Measurements from ENCODE around the gene PTPRE. TPM values are rescaled to one million over a fixed set of nuclear protein-coding genes. Genes with fewer than 3 reads are reported as not detected.

Gene PTPRE
- total RNA-seq, 1 donor from 2014 or later, result 1.2 TPM

DNA sequence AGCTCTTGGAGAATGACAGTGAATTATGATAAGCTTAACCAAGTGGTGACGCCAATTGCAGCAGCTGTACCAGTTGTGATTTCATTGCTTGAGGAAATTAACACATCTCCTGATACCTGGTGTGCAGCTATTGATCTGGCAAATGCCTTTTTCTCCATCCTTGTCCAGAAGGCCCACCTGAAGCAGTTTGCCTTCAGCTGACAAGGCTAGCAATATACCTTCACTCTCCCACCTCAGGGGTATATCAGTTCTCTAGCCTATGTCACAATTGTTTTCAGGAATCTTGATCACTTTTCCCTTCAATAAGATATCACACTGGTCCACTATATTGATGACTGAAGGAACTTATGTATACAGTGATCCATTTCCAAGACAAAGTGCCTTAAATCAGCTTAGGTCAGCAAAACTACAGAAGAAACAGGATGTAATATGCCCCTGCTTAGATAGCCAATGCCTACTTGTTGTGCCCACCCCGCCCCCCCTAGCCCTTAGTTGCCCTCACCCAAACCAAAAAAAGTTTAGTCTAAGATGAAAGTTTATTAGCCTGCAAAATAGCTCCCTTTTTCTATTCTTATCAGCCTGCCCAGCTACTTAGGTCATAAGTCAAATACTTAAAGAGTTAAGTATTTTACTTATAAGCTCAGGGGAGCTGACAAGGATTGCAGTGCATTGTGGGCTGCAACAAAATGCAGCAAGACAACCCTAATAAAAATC, 45.1 kb downstream of the PTPRE start:
- no peak for DNase-seq (ENCODE audit: extremely low spot score, unreplicated experiment)
- H3K36me3 Mint-ChIP-seq (ENCODE audit: unreplicated experiment), result no peaks in the 10 kb centered on the region
- TF ChIP-seq, protein P1, sequence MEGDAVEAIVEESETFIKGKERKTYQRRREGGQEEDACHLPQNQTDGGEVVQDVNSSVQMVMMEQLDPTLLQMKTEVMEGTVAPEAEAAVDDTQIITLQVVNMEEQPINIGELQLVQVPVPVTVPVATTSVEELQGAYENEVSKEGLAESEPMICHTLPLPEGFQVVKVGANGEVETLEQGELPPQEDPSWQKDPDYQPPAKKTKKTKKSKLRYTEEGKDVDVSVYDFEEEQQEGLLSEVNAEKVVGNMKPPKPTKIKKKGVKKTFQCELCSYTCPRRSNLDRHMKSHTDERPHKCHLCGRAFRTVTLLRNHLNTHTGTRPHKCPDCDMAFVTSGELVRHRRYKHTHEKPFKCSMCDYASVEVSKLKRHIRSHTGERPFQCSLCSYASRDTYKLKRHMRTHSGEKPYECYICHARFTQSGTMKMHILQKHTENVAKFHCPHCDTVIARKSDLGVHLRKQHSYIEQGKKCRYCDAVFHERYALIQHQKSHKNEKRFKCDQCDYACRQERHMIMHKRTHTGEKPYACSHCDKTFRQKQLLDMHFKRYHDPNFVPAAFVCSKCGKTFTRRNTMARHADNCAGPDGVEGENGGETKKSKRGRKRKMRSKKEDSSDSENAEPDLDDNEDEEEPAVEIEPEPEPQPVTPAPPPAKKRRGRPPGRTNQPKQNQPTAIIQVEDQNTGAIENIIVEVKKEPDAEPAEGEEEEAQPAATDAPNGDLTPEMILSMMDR (IDR thresholded peaks at IDR 0.05), result no peak
- H3K4me3 Mint-ChIP-seq (ENCODE audit: unreplicated experiment), result no peak overlapping the region
- peaks cover 9% of the 10 kb centered on the region for H3K27me3 Mint-ChIP-seq (ENCODE audit: unreplicated experiment)
- no peak overlapping the region for H3K27ac Mint-ChIP-seq (ENCODE audit: unreplicated experiment)
- peaks cover 5% of the 10 kb centered on the region for H3K9me3 Mint-ChIP-seq (ENCODE audit: unreplicated experiment)
- no peaks in the 10 kb centered on the region for H3K4me1 Mint-ChIP-seq (ENCODE audit: unreplicated experiment)

DNA sequence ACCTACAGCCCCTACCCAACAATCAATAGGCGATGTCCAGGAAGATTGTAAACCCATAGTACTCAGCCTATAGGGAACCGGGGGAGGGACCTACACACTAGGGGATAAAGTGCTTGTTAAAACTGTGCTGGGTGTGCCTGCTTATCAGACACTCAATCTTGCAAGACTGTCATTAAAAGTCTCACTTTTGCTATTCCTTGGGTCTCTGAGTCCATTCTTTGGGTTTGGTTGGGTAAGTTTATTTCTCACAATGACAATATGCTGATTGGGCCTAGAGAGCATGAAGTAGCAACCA, 45.6 kb downstream of the PTPRE start:
- Mint-ChIP-seq H3K27ac (ENCODE audit: unreplicated experiment) (no peak overlapping the region), H3K4me1 (ENCODE audit: unreplicated experiment) (no peaks in the 10 kb centered on the region), H3K36me3 (ENCODE audit: unreplicated experiment) (no peaks in the 10 kb centered on the region), H3K27me3 (ENCODE audit: unreplicated experiment) (peaks cover 13% of the 10 kb centered on the region), H3K4me3 (ENCODE audit: unreplicated experiment) (no peak overlapping the region), H3K9me3 (ENCODE audit: unreplicated experiment) (peaks cover 5% of the 10 kb centered on the region)
- TF ChIP-seq, protein P1 (IDR thresholded peaks at IDR 0.05), result no peak
- DNase-seq (ENCODE audit: extremely low spot score, unreplicated experiment), result no peak

DNA sequence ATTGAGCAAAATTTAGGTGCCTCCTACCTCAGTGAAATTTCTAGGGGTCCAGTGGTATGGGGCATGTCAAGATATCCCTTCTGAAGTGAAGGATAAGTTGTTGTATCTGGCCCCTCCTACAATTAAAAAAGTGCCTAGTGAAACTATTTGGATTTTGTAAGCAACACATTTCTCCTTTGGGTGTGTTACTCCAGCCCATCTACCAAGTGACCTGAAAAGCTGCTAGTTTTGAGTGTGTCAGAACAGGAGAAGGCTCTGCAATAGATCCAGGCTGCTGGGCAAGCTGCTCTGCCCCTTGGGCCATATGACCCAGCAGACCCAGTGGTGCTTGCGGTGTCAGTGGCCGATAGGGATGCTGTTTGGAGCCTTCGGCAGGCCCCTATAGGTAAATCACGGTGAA, 46.0 kb downstream of the PTPRE start:
- Mint-ChIP-seq H3K36me3 (ENCODE audit: unreplicated experiment) (no peaks in the 10 kb centered on the region), H3K27me3 (ENCODE audit: unreplicated experiment) (peaks cover 14% of the 10 kb centered on the region), H3K4me3 (ENCODE audit: unreplicated experiment) (no peak overlapping the region), H3K27ac (ENCODE audit: unreplicated experiment) (no peak overlapping the region), H3K4me1 (ENCODE audit: unreplicated experiment) (no peaks in the 10 kb centered on the region), H3K9me3 (ENCODE audit: unreplicated experiment) (peaks cover 5% of the 10 kb centered on the region)
- no peak for DNase-seq (ENCODE audit: extremely low spot score, unreplicated experiment)
- TF ChIP-seq, protein P1 (IDR thresholded peaks at IDR 0.05), result no peak

DNA sequence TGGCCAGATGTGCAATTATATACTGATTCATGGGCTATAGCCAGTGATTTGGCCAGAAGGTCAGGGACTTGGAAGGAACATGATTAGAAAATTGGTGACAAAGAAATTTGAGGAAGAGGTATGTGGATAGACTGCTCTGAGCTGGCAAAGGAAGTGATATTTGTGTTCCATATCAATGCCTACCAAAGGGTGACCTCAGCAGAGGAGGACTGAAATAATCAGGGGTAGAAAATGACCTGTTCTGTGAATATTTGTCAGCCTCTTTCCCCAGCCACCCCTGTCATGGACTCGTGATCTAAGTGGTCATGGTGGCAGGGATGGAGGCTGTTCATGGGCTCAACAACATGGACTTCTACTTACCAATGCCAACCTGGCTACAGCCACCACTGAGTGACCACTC, 47.0 kb downstream of the PTPRE start:
- peaks cover 5% of the 10 kb centered on the region for H3K9me3 Mint-ChIP-seq (ENCODE audit: unreplicated experiment)
- H3K27ac Mint-ChIP-seq (ENCODE audit: unreplicated experiment), result no peak overlapping the region
- no peaks in the 10 kb centered on the region for H3K36me3 Mint-ChIP-seq (ENCODE audit: unreplicated experiment)
- no peak for DNase-seq (ENCODE audit: extremely low spot score, unreplicated experiment)
- H3K27me3 Mint-ChIP-seq (ENCODE audit: unreplicated experiment), result peaks cover 14% of the 10 kb centered on the region
- H3K4me1 Mint-ChIP-seq (ENCODE audit: unreplicated experiment), result no peaks in the 10 kb centered on the region
- TF ChIP-seq, protein P1 (IDR thresholded peaks at IDR 0.05), result no peak
- H3K4me3 Mint-ChIP-seq (ENCODE audit: unreplicated experiment), result no peak overlapping the region

DNA sequence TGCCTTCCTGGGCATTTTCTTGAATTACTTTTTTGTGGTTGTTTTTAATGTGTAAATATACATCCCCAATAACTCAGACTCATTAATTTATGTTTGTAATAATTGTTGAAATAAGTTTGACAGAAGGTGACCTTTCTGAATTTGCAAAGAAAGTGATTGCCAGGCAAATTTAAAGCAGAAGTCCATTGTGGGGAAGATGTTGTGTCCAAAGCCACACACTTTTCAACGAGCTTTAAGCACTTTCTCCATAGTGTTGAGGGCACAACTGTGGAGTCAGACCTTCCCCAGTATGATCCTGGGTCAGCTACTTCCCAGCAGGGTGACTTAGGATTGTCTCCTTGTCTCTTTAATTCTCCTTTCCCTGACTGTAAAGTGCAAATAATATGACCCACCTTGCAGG, 52.5 kb downstream of the PTPRE start:
- peaks cover 14% of the 10 kb centered on the region for H3K27me3 Mint-ChIP-seq (ENCODE audit: unreplicated experiment)
- TF ChIP-seq, protein P1 (IDR thresholded peaks at IDR 0.05), result no peak
- H3K36me3 Mint-ChIP-seq (ENCODE audit: unreplicated experiment), result no peaks in the 10 kb centered on the region
- no peak overlapping the region for H3K4me3 Mint-ChIP-seq (ENCODE audit: unreplicated experiment)
- H3K27ac Mint-ChIP-seq (ENCODE audit: unreplicated experiment), result no peak overlapping the region
- H3K9me3 Mint-ChIP-seq (ENCODE audit: unreplicated experiment), result peaks cover 5% of the 10 kb centered on the region
- no peak for DNase-seq (ENCODE audit: extremely low spot score, unreplicated experiment)
- H3K4me1 Mint-ChIP-seq (ENCODE audit: unreplicated experiment), result no peaks in the 10 kb centered on the region

Measured in osteocyte (in vitro differentiated cells).